Neural cell (in vitro differentiated cells): ENCODE data around the gene AOAH. TPM values are rescaled to one million over a fixed set of nuclear protein-coding genes. Genes with fewer than 3 reads are reported as not detected.

Experiments used
- H2AFZ ChIP-seq: fragments of 200-600, 300-800 bp; sonication (generic), shearing (Covaris generic); 2 replicates; pipeline ENCODE4 v1.6.0; 2014; ENCODE audit warnings: low read depth, mild to moderate bottlenecking, antibody characterized with exemption, low read length, moderate library complexity
- H3F3A ChIP-seq: fragments of 200-600 bp; shearing (Covaris generic); 2 replicates; pipeline ENCODE4 v1.6.1; 2016; ENCODE audit warnings: mild to moderate bottlenecking, moderate library complexity, mixed read lengths, antibody characterized with exemption, low read length; ENCODE audit not compliant: insufficient read depth, poor library complexity, severe bottlenecking
- H3K27ac ChIP-seq: fragments of 200-600, 300-800 bp; sonication (generic), shearing (Covaris generic); 2 replicates; pipeline ENCODE4 v1.5.1; 2014; ENCODE audit warnings: mild to moderate bottlenecking, low read length, moderate library complexity
- H3K27me3 ChIP-seq: fragments of 300-800, 200-600 bp; sonication (generic), shearing (Covaris generic); 2 replicates; pipeline ENCODE4 v1.6.0; 2014; ENCODE audit warnings: mild to moderate bottlenecking, low read depth, low read length, moderate library complexity; ENCODE audit not compliant: insufficient read depth
- H3K36me3 ChIP-seq: fragments of 300-800, 200-600 bp; sonication (generic), shearing (Covaris generic); 2 replicates; pipeline ENCODE4 v1.5.1; 2014; ENCODE audit warnings: mild to moderate bottlenecking, antibody characterized with exemption, low read length, moderate library complexity; ENCODE audit not compliant: insufficient read depth
- H3K4me2 ChIP-seq: fragments of 300-800, 200-600 bp; sonication (generic), shearing (Covaris generic); 2 replicates; pipeline ENCODE4 v1.6.0; 2014; ENCODE audit warnings: mild to moderate bottlenecking, low read length
- H3K4me3 ChIP-seq: fragments of 300-800, 200-600 bp; sonication (generic), shearing (Covaris generic); 2 replicates; pipeline ENCODE4 v1.5.1; 2014; ENCODE audit warnings: mild to moderate bottlenecking, low read length, moderate library complexity
- H3K79me2 ChIP-seq: fragments of 200-600 bp; shearing (Covaris generic); replicated peaks from 2 replicates; pipeline ENCODE4 v1.6.0; 2014; ENCODE audit warnings: mild to moderate bottlenecking, low read length, moderate library complexity; ENCODE audit not compliant: insufficient read depth
- H3K9ac ChIP-seq: fragments of 300-800, 200-600 bp; sonication (generic), shearing (Covaris generic); 2 replicates; pipeline ENCODE4 v1.6.1; 2016; ENCODE audit warnings: mild to moderate bottlenecking, low read length, mixed read lengths
- H3K9me2 ChIP-seq: fragments of 200-600 bp; shearing (Covaris generic); 2 replicates; pipeline ENCODE4 v1.6.1; 2016; ENCODE audit warnings: mild to moderate bottlenecking, low read length, mixed read lengths; ENCODE audit not compliant: insufficient read depth
- H3K9me3 ChIP-seq: fragments of 200-600, 300-800 bp; sonication (generic), shearing (Covaris generic); 2 replicates; pipeline ENCODE4 v1.6.1; 2016; ENCODE audit warnings: mild to moderate bottlenecking, mixed run types, low read length, moderate library complexity, mixed read lengths
- H4K20me1 ChIP-seq: fragments of 200-600 bp; shearing (Covaris generic); 2 replicates; pipeline ENCODE4 v1.6.1; 2016; ENCODE audit warnings: mild to moderate bottlenecking, mixed run types; ENCODE audit not compliant: insufficient read depth
- CTCF ChIP-seq: fragments of 450-650 bp; IDR thresholded peaks from 2 replicates; pipeline ENCODE4 v1.5.1; 2014; ENCODE audit warnings: antibody characterized with exemption, mild to moderate bottlenecking, moderate library complexity; ENCODE audit not compliant: poor library complexity, severe bottlenecking
- EP300 ChIP-seq: fragments of 450-650 bp; conservative IDR thresholded peaks from 2 replicates; pipeline ENCODE4 v1.6.1; 2014; ENCODE audit warnings: antibody characterized with exemption, mild to moderate bottlenecking, moderate library complexity; ENCODE audit not compliant: poor library complexity, severe bottlenecking
- EZH2 ChIP-seq: fragments of 200-600, 300-800 bp; shearing (Covaris generic), sonication (generic); IDR thresholded peaks from 2 replicates; pipeline ENCODE4 v1.6.1; 2014; ENCODE audit warnings: antibody characterized with exemption, low read length, borderline replicate concordance, mild to moderate bottlenecking; ENCODE audit not compliant: insufficient read depth, poor library complexity, severe bottlenecking
- MXI1 ChIP-seq: fragments of 450-650 bp; conservative IDR thresholded peaks from 2 replicates; pipeline ENCODE4 v1.6.1; 2014; ENCODE audit warnings: antibody characterized with exemption, mild to moderate bottlenecking; ENCODE audit not compliant: poor library complexity, severe bottlenecking
- POLR2AphosphoS5 ChIP-seq: IDR thresholded peaks from 2 replicates; pipeline ENCODE4 v1.6.1; 2012
- RAD21 ChIP-seq: fragments of 450-650 bp; conservative IDR thresholded peaks from 2 replicates; pipeline ENCODE4 v1.6.1; 2014; ENCODE audit warnings: antibody characterized with exemption, mild to moderate bottlenecking, moderate library complexity
- REST ChIP-seq: IDR thresholded peaks from 2 replicates; pipeline ENCODE4 v1.6.1; 2012; ENCODE audit warnings: borderline replicate concordance
- SMC3 ChIP-seq: fragments of 450-650 bp; conservative IDR thresholded peaks from 2 replicates; pipeline ENCODE4 v1.6.1; 2014; ENCODE audit warnings: antibody characterized with exemption, mild to moderate bottlenecking, moderate library complexity; ENCODE audit not compliant: poor library complexity
- TAF1 ChIP-seq: IDR thresholded peaks from 2 replicates; pipeline ENCODE4 v1.6.1; 2012; ENCODE audit warnings: low read depth
- polyA plus RNA-seq: library from polyadenylated mRNA; depleted of rRNA; stranded (reverse); fragments of >200 nt; gene quantifications from 2 replicates; pipeline ENCODE4 v1.2.3, GENCODE V29; 2014

Gene AOAH
- polyA plus RNA-seq, 1 donor from 2014 or later = 4.3 TPM

GRCh38 chr7:36621396-36621795 is 102.9 kb downstream of the AOAH start:
- no peaks in the 10 kb centered on the region for H3K27me3 ChIP-seq
- H3K36me3 ChIP-seq = no peaks in the 10 kb centered on the region
- H4K20me1 ChIP-seq = no peaks in the 10 kb centered on the region
- no peaks in the 10 kb centered on the region for H3K79me2 ChIP-seq
- H3K9ac ChIP-seq = peak overlapping the region; percentile 18
- H3K9me2 ChIP-seq = no peaks in the 10 kb centered on the region
- no peak overlapping the region for H3K4me2 ChIP-seq
- H3K27ac ChIP-seq = peak overlapping the region; percentile 57
- TF ChIP-seq MXI1 = no peak
- no peak for TF ChIP-seq CTCF
- no peak for TF ChIP-seq SMC3
- TF ChIP-seq EZH2 = no peak
- TF ChIP-seq POLR2AphosphoS5 = no peak
- TF ChIP-seq RAD21 = no peak
- no peak for TF ChIP-seq EP300
- TF ChIP-seq TAF1 = no peak
- TF ChIP-seq REST = no peak
- no peak overlapping the region for H3K4me3 ChIP-seq
- peak overlapping the region; percentile 10 for H2AFZ ChIP-seq
- H3K9me3 ChIP-seq = no peaks in the 10 kb centered on the region
- H3F3A ChIP-seq = no peaks in the 10 kb centered on the region

- no peaks in the 10 kb centered on the region for H3F3A ChIP-seq
- H3K79me2 ChIP-seq = no peaks in the 10 kb centered on the region
- H3K4me2 ChIP-seq = no peak overlapping the region
- H2AFZ ChIP-seq = no peak overlapping the region
- H3K27me3 ChIP-seq = no peaks in the 10 kb centered on the region
- H3K27ac ChIP-seq = no peak overlapping the region
- H3K9ac ChIP-seq = no peak overlapping the region
- no peak for TF ChIP-seq CTCF
- no peak for TF ChIP-seq MXI1
- no peak for TF ChIP-seq EZH2
- no peak for TF ChIP-seq REST
- no peak overlapping the region for H3K4me3 ChIP-seq
- H3K9me2 ChIP-seq = no peaks in the 10 kb centered on the region
- no peaks in the 10 kb centered on the region for H4K20me1 ChIP-seq
- no peaks in the 10 kb centered on the region for H3K9me3 ChIP-seq
- H3K36me3 ChIP-seq = no peaks in the 10 kb centered on the region
Observed at GRCh38 chr7:36620166-36620708, 104.1 kb downstream of the AOAH start.
